LNCAP (cell line): ENCODE measurements around the gene P2RX7.

ENCODE experiments used
- TF ChIP-seq, protein P1 (sequence below): fragments of 450-650 bp; IDR thresholded peaks from 2 replicates; pipeline ENCODE4 v1.5.1; 2017; ENCODE audit warnings: mild to moderate bottlenecking

P2RX7 gene

DNA sequence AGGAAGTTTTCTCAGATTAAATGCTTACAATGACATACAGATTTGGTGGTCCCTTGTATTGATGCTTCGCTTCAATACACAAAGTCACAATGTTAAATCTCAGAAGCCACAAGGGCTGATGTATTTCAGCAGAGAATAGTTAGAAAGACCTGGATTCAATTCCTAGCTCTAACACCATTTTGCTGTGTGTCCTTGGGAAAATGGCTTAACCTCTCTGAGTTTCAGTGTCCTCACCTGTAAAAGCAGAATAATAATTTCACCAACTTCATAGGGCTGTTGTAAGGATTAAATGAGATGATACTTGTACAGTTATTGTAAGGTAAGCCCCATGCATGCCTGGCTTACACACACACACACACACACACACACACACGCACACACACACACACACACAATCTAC lies 30.3 kb downstream of the P2RX7 start:
- TF ChIP-seq, protein P1, sequence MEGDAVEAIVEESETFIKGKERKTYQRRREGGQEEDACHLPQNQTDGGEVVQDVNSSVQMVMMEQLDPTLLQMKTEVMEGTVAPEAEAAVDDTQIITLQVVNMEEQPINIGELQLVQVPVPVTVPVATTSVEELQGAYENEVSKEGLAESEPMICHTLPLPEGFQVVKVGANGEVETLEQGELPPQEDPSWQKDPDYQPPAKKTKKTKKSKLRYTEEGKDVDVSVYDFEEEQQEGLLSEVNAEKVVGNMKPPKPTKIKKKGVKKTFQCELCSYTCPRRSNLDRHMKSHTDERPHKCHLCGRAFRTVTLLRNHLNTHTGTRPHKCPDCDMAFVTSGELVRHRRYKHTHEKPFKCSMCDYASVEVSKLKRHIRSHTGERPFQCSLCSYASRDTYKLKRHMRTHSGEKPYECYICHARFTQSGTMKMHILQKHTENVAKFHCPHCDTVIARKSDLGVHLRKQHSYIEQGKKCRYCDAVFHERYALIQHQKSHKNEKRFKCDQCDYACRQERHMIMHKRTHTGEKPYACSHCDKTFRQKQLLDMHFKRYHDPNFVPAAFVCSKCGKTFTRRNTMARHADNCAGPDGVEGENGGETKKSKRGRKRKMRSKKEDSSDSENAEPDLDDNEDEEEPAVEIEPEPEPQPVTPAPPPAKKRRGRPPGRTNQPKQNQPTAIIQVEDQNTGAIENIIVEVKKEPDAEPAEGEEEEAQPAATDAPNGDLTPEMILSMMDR: no peak

GRCh38 chr12:121165316-121165715 lies 32.6 kb downstream of the P2RX7 start:
- TF ChIP-seq, protein P1: no peak

GRCh38 chr12:121166356-121166755 lies 33.7 kb downstream of the P2RX7 start:
- TF ChIP-seq, protein P1: no peak

GRCh38 chr12:121167232-121167820 lies 34.6 kb downstream of the P2RX7 start:
- TF ChIP-seq, protein P1: no peak

DNA sequence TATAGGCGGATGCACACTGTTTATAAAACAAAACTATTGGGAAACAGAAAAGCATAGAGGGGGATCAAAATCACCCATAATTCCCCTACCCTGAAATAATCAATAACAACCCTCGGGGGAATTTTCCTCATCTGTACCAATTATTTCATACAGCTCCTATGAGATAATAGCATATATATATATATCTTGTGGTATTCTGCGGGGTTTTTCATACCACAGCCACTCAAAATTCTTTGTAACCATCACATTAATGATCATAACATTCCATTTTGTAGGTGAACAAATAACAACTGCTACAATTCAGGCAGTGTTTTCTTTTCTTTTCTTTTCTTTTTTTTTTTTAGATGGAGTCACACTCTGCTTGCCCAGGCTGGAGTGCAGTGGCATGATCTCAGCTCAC lies 35.3 kb downstream of the P2RX7 start:
- TF ChIP-seq, protein P1: no peak

DNA sequence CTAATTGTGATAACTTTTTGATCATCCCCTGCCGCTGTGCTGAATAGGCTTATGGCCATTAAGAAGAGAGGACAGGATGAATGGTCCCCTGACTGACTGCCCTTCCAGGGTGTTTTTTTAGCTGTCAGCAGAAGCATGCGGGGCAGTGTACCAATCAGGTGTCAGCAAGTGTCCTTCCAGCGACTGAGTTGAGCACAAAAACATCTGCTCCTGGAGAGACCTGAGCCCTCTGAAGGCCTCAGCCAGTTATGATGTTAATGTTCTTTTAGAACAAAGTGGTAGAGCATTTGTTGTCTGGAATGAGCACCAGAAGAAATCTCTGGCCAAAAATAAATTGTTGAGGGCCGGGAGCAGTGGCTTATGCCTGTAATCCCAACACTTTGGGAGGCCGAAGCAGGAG lies 37.5 kb downstream of the P2RX7 start:
- TF ChIP-seq, protein P1: no peak

DNA sequence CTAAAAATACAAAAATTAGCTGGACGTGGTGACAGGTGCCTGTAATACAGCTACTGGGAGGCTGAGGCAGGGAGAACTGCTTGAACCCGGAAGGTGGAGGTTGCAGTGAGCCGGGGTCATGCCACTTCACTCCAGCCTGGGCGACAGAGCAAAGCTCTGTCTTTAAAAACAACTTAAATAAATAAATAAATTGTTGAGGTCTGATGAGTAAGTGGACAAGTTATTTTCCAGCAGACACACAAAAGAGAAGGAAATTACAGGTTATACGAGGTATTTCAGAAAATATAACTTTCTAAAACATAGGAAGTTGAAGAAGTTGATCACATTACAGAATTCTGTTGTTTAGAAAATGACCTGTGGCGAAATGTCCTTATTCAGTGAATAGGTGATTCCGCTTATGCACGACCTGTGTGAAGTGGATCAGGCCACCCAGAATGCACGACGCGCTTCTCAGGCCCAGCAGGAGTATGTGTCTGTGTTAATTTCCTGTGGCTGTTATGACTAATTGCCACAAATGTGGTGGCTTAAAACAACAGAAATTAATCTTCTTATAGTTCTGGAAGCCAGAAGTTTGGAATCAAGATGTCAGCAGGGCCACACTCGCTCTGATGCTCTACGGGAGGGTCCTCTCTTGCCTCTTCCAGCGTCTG lies 38.1 kb downstream of the P2RX7 start:
- TF ChIP-seq, protein P1: no peak

GRCh38 chr12:121172145-121172544 lies 39.5 kb downstream of the P2RX7 start:
- TF ChIP-seq, protein P1: no peak
